Measurements from ENCODE around the gene DNPH1. TPM values are rescaled to one million over a fixed set of nuclear protein-coding genes. Genes with fewer than 3 reads are reported as not detected.

Gene DNPH1
- total RNA-seq, 1 donor from 2014 or later = 22.8 TPM

GRCh38 chr6:43211955-43212354, 17.3 kb downstream of the DNPH1 start:
- Mint-ChIP-seq H3K9me3 (ENCODE audit: low read depth) (no peaks in the 10 kb centered on the region), H3K4me1 (ENCODE audit: low read depth) (peaks cover 3% of the 10 kb centered on the region), H3K4me3 (ENCODE audit: unreplicated experiment) (no peak overlapping the region), H3K36me3 (ENCODE audit: low read depth) (peaks cover 15% of the 10 kb centered on the region), H3K27ac (ENCODE audit: unreplicated experiment) (no peak overlapping the region), H3K27me3 (ENCODE audit: low read depth) (no peaks in the 10 kb centered on the region)
- no peak for DNase-seq (ENCODE audit: low spot score)
- TF ChIP-seq CTCF (IDR thresholded peaks at IDR 0.05) = peak; percentile 20

GRCh38 chr6:43207286-43207685, 22.0 kb downstream of the DNPH1 start:
- H3K27ac Mint-ChIP-seq (ENCODE audit: unreplicated experiment) = no peak overlapping the region
- H3K9me3 Mint-ChIP-seq (ENCODE audit: low read depth) = peaks cover 4% of the 10 kb centered on the region
- H3K27me3 Mint-ChIP-seq (ENCODE audit: low read depth) = no peaks in the 10 kb centered on the region
- H3K36me3 Mint-ChIP-seq (ENCODE audit: low read depth) = peaks cover 21% of the 10 kb centered on the region
- DNase-seq (ENCODE audit: low spot score) = no peak
- TF ChIP-seq CTCF (IDR thresholded peaks at IDR 0.05) = no peak
- H3K4me1 Mint-ChIP-seq (ENCODE audit: low read depth) = peaks cover 3% of the 10 kb centered on the region
- H3K4me3 Mint-ChIP-seq (ENCODE audit: unreplicated experiment) = no peak overlapping the region

- Mint-ChIP-seq H3K4me1 (ENCODE audit: low read depth) (no peaks in the 10 kb centered on the region), H3K27ac (ENCODE audit: unreplicated experiment) (no peak overlapping the region), H3K27me3 (ENCODE audit: low read depth) (no peaks in the 10 kb centered on the region), H3K4me3 (ENCODE audit: unreplicated experiment) (no peak overlapping the region), H3K36me3 (ENCODE audit: low read depth) (peaks cover 26% of the 10 kb centered on the region), H3K9me3 (ENCODE audit: low read depth) (peaks cover 4% of the 10 kb centered on the region)
- DNase-seq (ENCODE audit: low spot score) = peak; percentile 62
- no peak for TF ChIP-seq CTCF (IDR thresholded peaks at IDR 0.05)
Measured at GRCh38 chr6:43205849-43206248, 23.4 kb downstream of the DNPH1 start.

GRCh38 chr6:43204271-43205105, 24.8 kb downstream of the DNPH1 start:
- Mint-ChIP-seq H3K9me3 (ENCODE audit: low read depth) (peaks cover 4% of the 10 kb centered on the region), H3K4me3 (ENCODE audit: unreplicated experiment) (no peak overlapping the region), H3K36me3 (ENCODE audit: low read depth) (peaks cover 33% of the 10 kb centered on the region), H3K27ac (ENCODE audit: unreplicated experiment) (no peak overlapping the region), H3K4me1 (ENCODE audit: low read depth) (no peaks in the 10 kb centered on the region), H3K27me3 (ENCODE audit: low read depth) (no peaks in the 10 kb centered on the region)
- DNase-seq (ENCODE audit: low spot score) = peak; percentile 90
- TF ChIP-seq CTCF (IDR thresholded peaks at IDR 0.05) = no peak

- no peak overlapping the region for H3K27ac Mint-ChIP-seq (ENCODE audit: unreplicated experiment)
- peaks cover 33% of the 10 kb centered on the region for H3K36me3 Mint-ChIP-seq (ENCODE audit: low read depth)
- no peak for TF ChIP-seq CTCF (IDR thresholded peaks at IDR 0.05)
- H3K9me3 Mint-ChIP-seq (ENCODE audit: low read depth) = peaks cover 4% of the 10 kb centered on the region
- DNase-seq (ENCODE audit: low spot score) = peak; percentile 44
- no peaks in the 10 kb centered on the region for H3K4me1 Mint-ChIP-seq (ENCODE audit: low read depth)
- no peaks in the 10 kb centered on the region for H3K27me3 Mint-ChIP-seq (ENCODE audit: low read depth)
- no peak overlapping the region for H3K4me3 Mint-ChIP-seq (ENCODE audit: unreplicated experiment)
Measured at GRCh38 chr6:43203718-43204095, 25.6 kb downstream of the DNPH1 start.
